Epithelial cell of esophagus (primary cell): ENCODE data around the gene LYVE1.

Experiments
- DNase-seq: peaks from one replicate; pipeline ENCODE4 v3.0.0; 2010; ENCODE audit warnings: low read depth
- H3K4me3 ChIP-seq: 2 replicates; pipeline ENCODE4 v1.5.1; 2011; ENCODE audit warnings: mild to moderate bottlenecking, low read length, control low read depth
- CTCF ChIP-seq: IDR thresholded peaks from 2 replicates; pipeline ENCODE4 v1.5.1; 2011; ENCODE audit warnings: low read depth, mild to moderate bottlenecking, low read length, control low read depth, inconsistent platforms; ENCODE audit not compliant: insufficient read depth; ENCODE audit errors: missing control alignments

LYVE1 gene

GRCh38 chr11:10544491-10545465 is 23.7 kb downstream of the LYVE1 start:
- TF ChIP-seq CTCF = no peak
- H3K4me3 ChIP-seq = no peak overlapping the region
- DNase-seq = no peak

DNA sequence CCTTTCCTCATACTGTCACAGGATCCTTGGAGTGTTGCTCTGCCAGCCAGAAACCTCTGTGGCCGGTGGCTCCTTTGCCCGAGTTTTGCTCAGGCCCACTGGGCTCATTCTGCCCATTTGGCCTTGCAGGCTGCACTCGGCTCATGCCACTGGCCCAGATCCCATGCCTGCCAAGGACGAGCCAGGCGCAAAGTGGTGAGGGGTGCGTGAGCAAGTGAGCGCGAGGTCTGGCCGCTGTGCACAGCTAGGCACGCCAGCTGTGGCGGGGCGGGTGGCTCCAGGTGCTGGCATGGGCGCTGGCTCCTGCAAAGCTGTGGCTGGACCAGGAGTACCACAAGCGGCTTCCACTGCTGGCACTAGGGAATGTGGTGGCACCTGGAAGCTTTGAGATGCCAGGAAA is 24.7 kb downstream of the LYVE1 start:
- DNase-seq = no peak
- no peak for TF ChIP-seq CTCF
- H3K4me3 ChIP-seq = no peak overlapping the region

GRCh38 chr11:10542776-10543175 is 25.7 kb downstream of the LYVE1 start:
- no peak for DNase-seq
- no peak for TF ChIP-seq CTCF
- H3K4me3 ChIP-seq = no peak overlapping the region

DNA sequence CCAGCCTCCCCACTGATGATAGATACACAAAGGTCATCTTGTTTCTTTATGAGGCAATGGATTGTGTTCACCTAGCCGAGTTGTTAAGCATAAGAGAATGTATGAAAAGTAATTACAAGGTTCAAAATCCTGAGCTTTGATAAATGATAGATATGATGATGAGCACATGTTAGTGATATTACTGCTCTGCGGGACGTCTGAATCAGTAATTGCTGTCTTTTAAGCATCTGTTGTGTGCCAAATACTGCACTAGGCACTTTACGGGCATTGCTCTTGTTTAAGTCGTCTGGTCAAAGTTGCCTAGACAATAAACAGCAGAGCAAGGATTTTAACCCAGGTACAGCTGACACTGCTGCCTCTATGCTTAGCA is 26.9 kb downstream of the LYVE1 start:
- peak; percentile 37 for DNase-seq
- no peak for TF ChIP-seq CTCF
- H3K4me3 ChIP-seq = peak overlapping the region; percentile 64

GRCh38 chr11:10540915-10541560 is 27.4 kb downstream of the LYVE1 start, which contains the start of gene RNF141:
RNF141 (minus strand) TSS chr11:10541187; CDS start chr11:10534158, 7,029 bp downstream.
- TF ChIP-seq CTCF = peak; percentile 67
- DNase-seq = peak; percentile 95
- peak within 1 kb of the TSS; percentile 64 for H3K4me3 ChIP-seq

DNA sequence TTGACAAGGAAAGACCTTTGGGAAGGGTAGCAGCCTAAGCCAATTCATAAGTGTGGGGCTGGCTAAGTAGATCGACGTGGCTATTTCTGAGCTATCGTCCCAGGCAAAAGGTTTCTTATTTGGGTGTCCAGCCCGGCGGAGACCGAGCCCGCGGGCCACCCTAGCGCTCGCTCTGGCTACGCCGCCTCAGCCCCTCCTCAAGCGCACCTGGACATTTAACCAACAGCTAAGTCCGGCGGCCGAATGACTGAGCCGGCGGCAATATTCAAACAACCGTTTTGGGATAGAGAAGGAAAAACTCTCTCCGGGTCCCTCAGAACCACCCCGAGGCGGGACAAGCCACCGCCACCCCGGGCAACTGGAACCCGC is 27.9 kb downstream of the LYVE1 start:
- peak; percentile 52 for DNase-seq
- TF ChIP-seq CTCF = no peak
- H3K4me3 ChIP-seq = peak overlapping the region; percentile 64
